D721Med (cell line): ENCODE results near the gene RNU1-4.
"Not testable (repeated sequence)": the region's sequence is repeated elsewhere in the genome, so short reads cannot be mapped to it uniquely, and the experiment has no call there.

ENCODE experiments used
- DNase-seq: peaks from one replicate; pipeline ENCODE4 v3.0.0; 2011; ENCODE audit warnings: low spot score; ENCODE audit not compliant: insufficient read length
- FAIRE-seq: peaks from 2 replicates; lab custom pipeline; 2011; peaks lifted over from hg19 to GRCh38; lab: Jason Lieb, UNC
- TF ChIP-seq, protein P1 (sequence below): IDR thresholded peaks from 2 replicates; pipeline ENCODE4 v1.5.1; 2012; ENCODE audit warnings: mild to moderate bottlenecking, control low read depth; ENCODE audit not compliant: insufficient read depth; ENCODE audit errors: missing control alignments

Gene RNU1-4

DNA sequence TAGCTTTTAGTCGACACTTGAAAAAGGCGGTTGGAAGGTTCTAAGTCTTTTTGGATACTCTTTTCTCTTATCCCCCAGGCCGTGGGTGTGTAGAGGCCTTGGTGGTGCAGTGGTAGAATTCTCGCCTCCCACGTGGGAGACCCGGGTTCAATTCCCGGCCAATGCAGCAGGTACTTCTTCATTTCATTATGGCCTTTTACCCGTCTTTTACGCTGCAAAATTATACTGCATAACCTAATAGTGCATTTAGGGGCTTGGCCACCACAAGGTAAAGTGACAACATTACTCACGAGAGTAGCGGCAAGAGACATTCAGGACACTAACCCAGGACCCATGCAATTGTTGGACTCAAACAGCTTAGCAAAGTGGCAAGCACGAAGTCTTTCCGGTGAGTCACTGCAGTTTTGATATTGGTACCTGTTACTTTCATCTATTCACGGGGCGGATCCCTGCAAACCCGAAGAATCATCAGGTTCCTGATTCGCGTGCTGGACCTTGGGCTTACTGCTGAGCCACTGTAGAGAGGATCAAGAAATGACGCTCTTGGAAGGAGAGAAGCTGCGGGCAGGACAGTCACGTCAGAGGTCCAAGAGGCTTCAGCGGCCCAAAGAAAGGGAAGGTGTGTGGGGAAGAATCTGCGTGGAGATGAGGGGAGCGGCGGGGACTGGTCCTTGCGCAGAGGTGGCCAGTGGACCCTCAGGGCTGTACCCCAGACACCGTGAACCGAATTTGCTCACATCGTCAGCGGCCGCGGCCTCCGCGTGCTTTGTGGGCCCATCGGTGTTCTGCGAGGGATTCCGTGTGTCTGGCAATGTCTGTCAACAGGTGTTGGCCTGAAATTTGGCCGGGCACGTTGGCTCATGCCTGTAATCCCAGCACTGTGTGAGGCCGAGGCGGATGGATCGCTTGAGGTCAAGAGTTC, 12.9 kb upstream of the RNU1-4 start:
- FAIRE-seq (no peak), DNase-seq (peak; percentile 4)
- TF ChIP-seq, protein P1, sequence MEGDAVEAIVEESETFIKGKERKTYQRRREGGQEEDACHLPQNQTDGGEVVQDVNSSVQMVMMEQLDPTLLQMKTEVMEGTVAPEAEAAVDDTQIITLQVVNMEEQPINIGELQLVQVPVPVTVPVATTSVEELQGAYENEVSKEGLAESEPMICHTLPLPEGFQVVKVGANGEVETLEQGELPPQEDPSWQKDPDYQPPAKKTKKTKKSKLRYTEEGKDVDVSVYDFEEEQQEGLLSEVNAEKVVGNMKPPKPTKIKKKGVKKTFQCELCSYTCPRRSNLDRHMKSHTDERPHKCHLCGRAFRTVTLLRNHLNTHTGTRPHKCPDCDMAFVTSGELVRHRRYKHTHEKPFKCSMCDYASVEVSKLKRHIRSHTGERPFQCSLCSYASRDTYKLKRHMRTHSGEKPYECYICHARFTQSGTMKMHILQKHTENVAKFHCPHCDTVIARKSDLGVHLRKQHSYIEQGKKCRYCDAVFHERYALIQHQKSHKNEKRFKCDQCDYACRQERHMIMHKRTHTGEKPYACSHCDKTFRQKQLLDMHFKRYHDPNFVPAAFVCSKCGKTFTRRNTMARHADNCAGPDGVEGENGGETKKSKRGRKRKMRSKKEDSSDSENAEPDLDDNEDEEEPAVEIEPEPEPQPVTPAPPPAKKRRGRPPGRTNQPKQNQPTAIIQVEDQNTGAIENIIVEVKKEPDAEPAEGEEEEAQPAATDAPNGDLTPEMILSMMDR, result no peak

DNA sequence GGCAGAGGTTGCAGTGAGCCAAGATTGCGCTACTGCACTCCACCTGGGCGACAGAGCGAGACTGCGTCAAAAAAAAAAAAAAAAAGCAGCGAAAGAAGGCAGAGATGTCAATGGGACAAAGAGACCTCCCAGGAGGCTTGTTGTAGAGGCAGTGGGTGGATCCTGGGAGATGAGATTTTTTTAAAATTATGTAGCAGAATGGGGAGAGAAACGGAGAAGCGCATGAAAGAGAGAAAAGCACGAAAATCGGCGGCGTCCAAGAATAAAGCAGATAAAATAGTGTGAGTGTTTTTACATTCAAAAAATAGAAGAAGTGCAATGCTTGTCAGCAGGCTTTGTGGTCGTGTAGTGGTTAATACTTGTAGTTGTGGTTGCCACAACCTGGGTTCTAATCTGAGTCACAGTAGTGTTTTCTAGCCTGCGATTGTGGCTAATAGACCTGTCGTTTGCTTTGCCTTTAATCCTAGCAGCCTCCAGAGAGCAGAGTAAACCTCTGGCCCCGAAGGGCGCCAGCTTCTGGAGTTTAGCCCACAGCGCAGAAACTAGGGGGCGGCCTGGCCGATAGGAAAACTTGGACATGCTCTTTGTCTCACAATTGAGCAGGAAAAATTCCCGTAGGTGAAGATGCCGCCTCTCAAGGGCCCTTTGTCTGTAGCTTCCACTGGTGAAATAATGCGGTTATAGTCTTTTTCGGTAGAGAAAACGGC, 11.9 kb upstream of the RNU1-4 start:
- not testable (repeated sequence) for FAIRE-seq
- DNase-seq, result peak; percentile 13

DNA sequence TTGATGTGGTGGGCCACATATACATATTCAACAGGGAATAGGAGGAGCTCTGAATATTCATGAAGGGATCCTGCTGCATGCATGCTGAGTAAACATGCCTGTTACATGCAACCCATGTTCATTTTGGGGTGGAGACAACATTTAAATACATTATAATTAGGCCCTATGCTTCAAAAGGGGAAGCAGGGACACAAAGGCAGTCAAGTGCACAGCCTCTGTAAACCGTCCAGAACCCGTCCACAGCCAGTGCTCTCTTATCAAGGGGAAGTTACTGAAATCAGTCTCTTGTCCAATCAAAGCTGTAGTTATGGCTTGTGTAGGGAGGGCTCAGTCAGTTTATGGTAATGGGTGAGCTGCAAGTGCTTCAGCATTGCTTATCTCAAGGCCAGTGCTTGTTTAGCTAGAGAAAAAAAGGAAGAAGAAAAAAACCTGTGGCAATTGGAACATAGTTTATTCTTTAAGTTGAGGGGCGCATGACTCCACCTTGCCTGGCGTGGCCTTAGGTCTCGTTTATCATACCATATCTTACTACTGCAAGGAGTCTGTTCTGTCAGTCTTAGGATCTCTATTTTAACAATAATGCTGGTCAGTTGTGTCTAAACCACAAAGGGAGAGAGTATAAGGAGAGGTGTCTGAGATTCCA, 7.9 kb upstream of the RNU1-4 start:
- not testable (repeated sequence) for DNase-seq, FAIRE-seq

DNA sequence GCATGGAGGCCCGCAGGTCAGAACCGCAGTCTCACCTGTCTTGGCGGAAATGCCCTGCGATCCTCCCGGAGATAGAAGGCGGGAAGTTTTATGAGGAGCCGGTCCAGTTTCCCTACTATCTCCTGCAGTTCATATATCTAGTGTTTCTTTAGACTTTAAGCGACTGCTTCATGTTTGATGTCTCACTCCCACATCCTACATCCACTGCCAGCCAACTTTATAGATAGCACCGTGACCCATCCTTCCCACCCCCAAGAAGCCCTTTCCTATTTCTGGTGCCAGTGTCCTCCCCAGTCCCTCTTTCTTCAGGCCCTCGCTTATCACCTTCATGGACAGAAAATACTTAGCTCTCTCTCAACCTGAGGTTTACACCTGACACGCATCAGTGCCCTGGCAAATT, 914 bp downstream of the RNU1-4 start:
- not testable (repeated sequence) for DNase-seq

DNA sequence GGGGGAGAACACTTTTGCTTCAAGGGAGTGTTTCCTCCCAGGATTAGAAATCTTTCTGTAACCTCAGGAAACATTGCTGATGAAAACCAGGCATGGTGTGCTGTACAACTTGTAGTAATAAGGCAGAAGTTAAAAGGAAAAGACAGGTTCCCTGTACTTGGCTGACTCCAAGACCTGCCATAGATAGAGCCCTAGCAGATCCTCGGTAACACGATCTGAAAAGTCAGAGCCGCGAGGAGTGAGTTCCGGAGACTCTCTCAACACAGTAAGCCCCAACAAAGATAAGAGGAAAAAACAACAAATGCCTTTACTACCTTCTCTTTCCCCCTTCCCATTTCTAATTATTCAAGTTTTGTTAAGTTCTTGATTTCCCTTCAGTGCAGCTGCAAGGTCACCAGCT, 7.3 kb downstream of the RNU1-4 start:
- FAIRE-seq, DNase-seq: not testable (repeated sequence)

More for the DNA sequence above, 914 bp downstream of the RNU1-4 start:
- FAIRE-seq, result not testable (repeated sequence)

DNA sequence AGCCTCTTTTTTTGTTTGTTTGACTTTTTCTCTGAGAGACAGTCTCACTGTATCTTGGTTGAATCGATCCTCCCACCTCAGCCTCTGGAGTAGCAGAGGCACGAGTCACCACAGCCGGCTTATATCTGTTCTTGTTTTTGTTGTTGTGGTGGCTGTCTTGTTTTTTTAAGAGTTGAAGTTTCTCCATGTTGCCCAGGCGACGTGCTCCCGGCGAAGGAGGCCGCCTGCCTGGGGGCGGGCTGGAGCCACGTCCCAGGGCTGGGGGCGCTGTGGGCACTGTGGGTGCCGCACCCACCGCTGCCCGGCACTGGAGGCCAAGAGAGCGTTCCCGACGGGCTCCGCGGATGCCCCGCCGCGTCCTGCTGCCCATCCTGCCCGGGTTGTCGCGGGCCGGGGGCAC, 8.4 kb downstream of the RNU1-4 start:
- DNase-seq, FAIRE-seq: not testable (repeated sequence)

DNA sequence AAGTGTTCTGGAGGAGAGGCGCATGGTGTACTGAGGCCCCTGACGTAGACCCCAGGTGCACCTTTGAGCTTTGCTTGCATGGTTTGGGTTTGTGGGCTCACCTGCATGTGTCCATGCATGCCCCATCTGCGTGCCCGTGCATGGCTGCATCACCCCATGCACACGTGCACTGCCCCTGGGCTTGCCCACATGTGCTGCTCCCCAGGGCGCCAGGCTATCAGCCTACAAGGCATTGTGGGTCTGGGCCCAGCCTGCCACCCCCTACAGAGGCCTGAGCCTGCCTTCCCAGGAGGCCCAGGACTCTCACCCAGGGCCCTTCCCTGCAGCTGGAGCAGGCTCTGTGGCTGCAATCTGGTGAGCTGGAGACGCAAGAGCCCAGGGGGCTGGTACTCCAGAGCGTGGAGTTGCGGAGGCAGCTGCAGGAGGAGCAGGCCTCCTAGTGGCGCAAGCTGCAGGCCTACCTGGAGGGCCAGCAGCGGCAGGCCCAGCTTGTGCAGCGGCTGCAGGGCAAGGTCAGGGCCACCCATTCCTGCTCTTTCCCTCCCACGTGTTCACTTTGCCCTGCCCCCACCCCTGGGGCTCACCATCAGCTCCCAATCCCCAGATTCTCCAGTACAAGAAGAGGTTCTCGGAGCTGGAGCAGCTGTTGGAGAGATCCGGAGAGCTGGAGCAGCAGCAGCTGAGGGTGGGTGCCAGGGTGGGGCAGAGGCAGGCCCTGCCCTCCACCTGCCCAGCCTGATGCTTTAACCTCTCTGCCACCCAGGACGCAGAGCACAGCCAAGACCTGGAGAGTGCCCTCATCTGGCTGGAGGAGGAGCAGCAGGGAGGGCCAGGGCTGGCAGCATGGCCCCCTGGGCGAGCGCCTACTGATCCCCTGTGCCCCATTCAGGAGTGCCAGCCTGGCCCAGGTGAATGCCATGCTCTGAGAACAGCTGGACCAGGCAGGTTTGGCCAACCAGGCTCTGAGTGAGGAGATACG, 9.9 kb downstream of the RNU1-4 start:
- not testable (repeated sequence) for DNase-seq, FAIRE-seq

DNA sequence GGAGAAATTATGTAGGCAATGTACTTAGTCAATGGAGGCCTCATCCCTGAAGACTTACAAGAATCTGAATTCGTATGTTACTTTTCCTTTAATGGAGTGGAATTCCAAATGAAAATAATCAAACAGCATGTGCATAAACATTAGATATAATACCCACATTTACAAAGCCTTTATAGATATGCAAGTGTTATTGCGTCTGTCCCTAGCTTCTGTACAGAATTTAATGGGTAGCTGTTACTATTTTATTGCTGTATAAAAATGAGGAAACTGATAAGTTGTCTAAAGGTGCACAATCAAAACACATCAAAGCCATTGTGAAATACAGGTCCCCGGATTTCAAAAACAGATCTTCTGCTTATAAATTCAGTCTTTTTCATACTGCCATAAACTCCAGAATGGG, 12.5 kb downstream of the RNU1-4 start:
- not testable (repeated sequence) for FAIRE-seq, DNase-seq

DNA sequence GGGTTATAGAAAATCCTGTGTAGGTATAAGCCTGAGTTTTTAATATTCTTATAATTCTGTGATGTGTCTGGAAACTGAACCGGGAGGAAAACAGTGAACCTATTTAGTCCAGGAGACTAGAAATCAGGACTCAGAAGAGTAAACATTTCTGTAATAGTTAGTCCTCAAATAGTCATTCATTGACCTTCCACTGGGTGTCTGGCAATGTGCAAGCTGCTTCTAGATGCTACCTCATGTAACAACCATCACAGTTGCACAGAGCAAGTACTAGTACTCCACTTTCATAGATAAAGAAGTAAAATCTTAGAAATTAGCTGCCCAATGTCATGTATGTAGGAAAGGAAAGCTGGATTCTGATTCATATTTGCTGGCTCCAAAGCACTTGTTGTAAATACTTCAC, 15.1 kb downstream of the RNU1-4 start:
- not testable (repeated sequence) for DNase-seq, FAIRE-seq

DNA sequence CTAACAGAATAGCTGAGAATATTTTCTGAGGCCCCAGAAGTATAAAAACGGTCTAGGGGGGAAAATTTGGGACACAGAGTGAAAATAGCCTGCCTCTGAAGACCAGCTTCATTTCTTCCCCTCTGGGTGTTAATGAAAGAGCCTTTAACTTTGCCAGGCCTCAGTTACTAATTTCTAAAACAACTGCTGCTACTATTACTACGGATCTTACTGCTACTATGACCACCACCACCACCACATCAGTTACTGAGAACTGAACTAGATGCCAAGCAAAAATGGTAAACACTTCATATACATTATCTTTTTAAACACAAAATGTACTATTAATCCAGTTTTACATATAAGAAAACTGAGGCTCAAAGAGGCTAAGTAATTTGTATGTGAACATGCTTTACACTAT, 15.6 kb downstream of the RNU1-4 start:
- FAIRE-seq, DNase-seq: not testable (repeated sequence)

DNA sequence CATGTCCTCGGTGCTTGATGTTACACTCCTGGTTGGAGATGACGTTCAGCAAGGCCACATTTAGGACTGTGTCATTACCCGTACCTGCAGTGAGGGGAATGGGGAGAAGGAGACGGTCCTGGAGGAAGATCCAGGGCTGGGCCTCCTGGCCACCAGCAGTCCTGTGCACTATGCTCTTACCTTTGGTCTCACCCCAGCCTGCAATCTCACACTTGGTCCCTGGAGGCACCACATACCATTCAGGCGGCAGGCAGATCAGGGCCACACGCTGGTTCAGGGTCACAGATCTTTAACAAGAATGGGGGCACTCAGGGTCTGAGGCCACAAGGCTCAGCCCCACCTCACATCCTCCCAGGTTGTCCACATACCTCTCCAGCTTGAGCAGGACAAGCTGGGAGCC, 17.3 kb downstream of the RNU1-4 start:
- not testable (repeated sequence) for FAIRE-seq, DNase-seq

DNA sequence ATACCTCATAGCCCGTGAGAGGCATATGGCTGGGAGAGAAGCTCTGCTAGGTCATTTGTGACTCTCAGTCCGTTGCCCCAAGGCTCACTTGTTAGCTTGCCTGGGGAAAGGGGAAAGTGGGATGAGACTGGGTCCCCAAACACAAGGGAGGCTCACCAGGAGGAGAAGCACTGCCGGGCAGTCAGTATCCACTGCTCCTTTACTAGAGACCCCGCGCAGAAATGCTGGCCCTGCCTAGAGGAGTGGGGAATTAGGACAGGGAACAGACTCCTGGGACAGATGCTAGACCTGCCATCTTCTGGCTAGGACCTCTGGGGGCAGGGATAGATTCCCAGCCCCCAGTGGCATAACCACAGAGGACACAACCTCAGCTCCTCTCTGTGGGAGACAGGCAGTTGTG, 17.7 kb downstream of the RNU1-4 start:
- not testable (repeated sequence) for DNase-seq, FAIRE-seq

DNA sequence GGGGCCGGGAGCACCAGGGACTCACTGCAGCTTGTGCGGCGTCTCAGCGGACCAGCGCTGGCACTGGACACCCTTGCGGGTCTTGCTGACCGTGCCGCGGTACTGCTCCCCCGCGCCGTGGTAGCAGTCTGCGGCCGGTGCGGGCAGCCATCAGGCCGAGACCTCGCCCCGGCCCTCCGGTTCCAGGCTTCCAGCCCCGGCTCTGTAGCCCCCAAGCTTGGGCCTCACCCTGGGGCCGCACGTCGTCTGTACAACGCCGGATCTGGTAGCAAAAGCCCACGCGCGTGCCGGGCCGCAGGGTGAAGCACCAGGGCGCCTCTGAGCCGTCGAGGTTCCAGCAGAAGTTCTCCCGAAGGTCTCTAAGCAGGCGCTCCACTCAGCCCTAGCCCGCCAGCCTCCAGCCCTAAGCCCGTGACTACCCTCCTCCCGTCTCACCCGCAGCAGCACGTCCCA, 18.8 kb downstream of the RNU1-4 start:
- not testable (repeated sequence) for FAIRE-seq, DNase-seq

DNA sequence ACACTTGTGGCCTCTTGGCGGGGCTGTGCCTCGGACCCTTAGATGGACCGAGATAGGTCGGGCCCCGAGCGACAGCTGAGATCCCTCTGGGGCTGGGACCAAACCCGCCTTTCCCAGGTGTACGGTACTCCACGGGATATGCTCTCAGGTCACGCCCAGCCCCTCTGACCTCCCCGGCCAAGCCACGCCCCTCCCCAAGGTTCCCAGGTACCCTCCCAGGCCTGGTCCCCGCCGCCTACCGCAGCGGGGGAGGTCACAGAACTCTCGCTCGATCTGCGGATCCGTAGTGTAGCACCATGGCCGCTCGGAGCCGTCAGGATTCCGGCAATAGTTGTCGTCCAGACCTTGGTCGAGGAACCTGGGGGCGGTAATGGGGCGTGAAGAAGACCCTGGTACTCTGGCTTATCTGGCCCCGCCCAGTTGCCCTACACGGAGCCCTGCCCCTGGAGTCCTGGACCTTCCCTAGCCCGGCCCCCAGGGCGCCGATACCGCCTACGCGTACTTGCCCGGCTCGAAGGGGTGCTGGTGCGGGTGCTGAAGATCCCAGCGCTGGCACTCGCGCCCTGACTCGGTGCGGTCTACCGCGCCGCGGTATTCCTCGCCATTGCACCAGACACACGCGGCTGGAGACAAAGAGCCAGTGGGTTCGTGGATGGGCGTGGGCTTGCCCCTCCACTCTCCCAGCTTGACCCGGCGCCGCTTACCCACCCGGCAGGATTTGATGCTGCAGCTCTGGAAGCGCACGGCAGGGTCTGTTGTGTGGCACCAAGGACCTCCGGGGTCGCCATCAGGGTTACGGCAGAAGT, 19.5 kb downstream of the RNU1-4 start:
- not testable (repeated sequence) for FAIRE-seq, DNase-seq

DNA sequence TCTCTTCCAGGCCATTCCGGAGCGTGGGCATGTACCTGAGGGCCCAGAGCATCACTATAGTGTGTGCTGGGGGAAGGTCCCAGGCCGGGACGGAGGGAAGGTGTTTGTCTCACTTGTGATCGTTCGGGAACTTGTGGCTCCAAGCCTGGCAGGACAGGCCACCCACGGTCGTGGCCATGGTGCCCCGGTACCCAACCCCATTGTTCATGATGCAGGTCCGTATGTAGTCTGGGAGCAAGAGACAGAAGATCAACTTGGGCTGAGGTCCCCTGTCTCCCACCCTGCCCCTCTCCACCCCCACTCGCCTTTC, 20.1 kb downstream of the RNU1-4 start:
- not testable (repeated sequence) for DNase-seq, FAIRE-seq

DNA sequence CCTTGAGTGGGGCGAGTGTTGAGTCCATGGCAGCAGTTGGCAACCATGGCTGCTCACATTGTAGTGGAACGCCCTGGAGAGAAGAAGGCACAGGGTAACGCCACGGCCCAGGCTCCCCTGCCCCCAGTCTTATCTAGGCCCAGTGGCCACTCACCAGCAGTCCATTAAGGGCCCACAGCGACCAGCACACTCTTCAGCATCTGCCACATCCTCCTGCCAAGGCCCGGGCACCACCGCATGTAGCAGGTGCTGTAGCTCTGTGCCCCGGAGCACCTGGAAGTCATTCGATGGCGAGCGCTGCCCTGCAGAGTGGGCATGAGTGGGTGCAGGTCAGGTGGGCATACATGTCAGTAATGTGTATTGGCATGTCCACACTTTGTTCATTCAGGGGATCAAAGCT, 20.5 kb downstream of the RNU1-4 start:
- DNase-seq, FAIRE-seq: not testable (repeated sequence)
